Immature natural killer cell (primary cell): Measurements from ENCODE around the gene SNX9. TPM values are rescaled to one million over a fixed set of nuclear protein-coding genes. Genes with fewer than 3 reads are reported as not detected.
"Not testable (repeated sequence)": the region's sequence is repeated elsewhere in the genome, so short reads cannot be mapped to it uniquely, and the experiment has no call there.

ENCODE experiments used
- DNase-seq, 3 donors: peaks; one replicate each; pipeline ENCODE4 v3.0.0; 2022; ENCODE audit warnings: mixed read lengths in 1 of 3
- H3K27ac Mint-ChIP-seq, 6 donors: one replicate each; pipeline ENCODE4 v1.8.0; 2020; ENCODE audit warnings: mixed read lengths in 6 of 6, mild to moderate bottlenecking in 5 of 6, inconsistent platforms in 4 of 6, moderate library complexity in 3 of 6
- H3K27me3 Mint-ChIP-seq, 3 donors: one replicate each; pipeline ENCODE4 v1.8.0; 2020 to 2021; ENCODE audit warnings: low read depth in 3 of 3, mild to moderate bottlenecking in 3 of 3, mixed read lengths in 3 of 3, moderate library complexity in 3 of 3, inconsistent platforms in 1 of 3
- H3K36me3 Mint-ChIP-seq, 3 donors: one replicate each; pipeline ENCODE4 v1.8.0; 2020; ENCODE audit warnings: mixed read lengths in 3 of 3, inconsistent platforms in 2 of 3, mild to moderate bottlenecking in 2 of 3
- H3K4me1 Mint-ChIP-seq, 2 donors: one replicate each; pipeline ENCODE4 v1.8.0; 2020; ENCODE audit warnings: inconsistent platforms in 2 of 2, mild to moderate bottlenecking in 2 of 2, mixed read lengths in 2 of 2, moderate library complexity in 1 of 2
- H3K4me3 Mint-ChIP-seq, 5 donors: one replicate each; pipeline ENCODE4 v1.8.0; 2020; ENCODE audit warnings: mild to moderate bottlenecking in 5 of 5, mixed read lengths in 5 of 5, inconsistent platforms in 3 of 5, moderate library complexity in 3 of 5
- H3K9me3 Mint-ChIP-seq, 6 donors: one replicate each; pipeline ENCODE4 v1.8.0; 2020; ENCODE audit warnings: mild to moderate bottlenecking in 6 of 6, mixed read lengths in 6 of 6, inconsistent platforms in 4 of 6, moderate library complexity in 3 of 6
- polyA plus RNA-seq, 3 donors: library from polyadenylated mRNA; unstranded; fragments of 300-500 nt; fragmentation: Illumina TruSeq; gene quantifications; one replicate each; pipeline ENCODE4 v1.2.3, GENCODE V29; 2021

The SNX9 gene
- polyA plus RNA-seq, 3 donors from 2014 or later: 3.4 to 6.7 (median 5.5) TPM

GRCh38 chr6:157831018-157831369 lies 7.9 kb downstream of the SNX9 start:
- Mint-ChIP-seq H3K27me3 (peaks cover 3 to 11% (median 7%) of the 10 kb centered on the region in 3 donors), H3K27ac (no peak overlapping the region), H3K4me1 (peaks cover 31 to 34% of the 10 kb centered on the region in 2 donors), H3K4me3 (no peak overlapping the region), H3K36me3 (no peaks in the 10 kb centered on the region), H3K9me3 (peaks cover 0 to 1% (median 0%) of the 10 kb centered on the region in 6 donors)
- no peak for DNase-seq

- peaks cover 6 to 11% (median 7%) of the 10 kb centered on the region in 3 donors for H3K27me3 Mint-ChIP-seq
- H3K4me3 Mint-ChIP-seq: no peak overlapping the region
- no peaks in the 10 kb centered on the region for H3K36me3 Mint-ChIP-seq
- no peak for DNase-seq
- H3K4me1 Mint-ChIP-seq: peaks cover 31 to 37% of the 10 kb centered on the region in 2 donors
- no peak overlapping the region for H3K27ac Mint-ChIP-seq
- peaks cover 0 to 1% (median 0%) of the 10 kb centered on the region in 6 donors for H3K9me3 Mint-ChIP-seq
Observed at GRCh38 chr6:157831424-157832249, 8.6 kb downstream of the SNX9 start.

GRCh38 chr6:157832250-157832967 lies 9.4 kb downstream of the SNX9 start:
- peaks cover 0 to 1% (median 0%) of the 10 kb centered on the region in 6 donors for H3K9me3 Mint-ChIP-seq
- H3K27me3 Mint-ChIP-seq: peaks cover 6 to 11% (median 7%) of the 10 kb centered on the region in 3 donors
- H3K4me3 Mint-ChIP-seq: no peak overlapping the region
- H3K27ac Mint-ChIP-seq: no peak overlapping the region
- peaks cover 31 to 37% of the 10 kb centered on the region in 2 donors for H3K4me1 Mint-ChIP-seq
- no peaks in the 10 kb centered on the region for H3K36me3 Mint-ChIP-seq
- DNase-seq: no peak

GRCh38 chr6:157834549-157834948 lies 11.5 kb downstream of the SNX9 start:
- no peak for DNase-seq
- H3K4me3 Mint-ChIP-seq: no peak overlapping the region
- peaks cover 5 to 11% (median 6%) of the 10 kb centered on the region in 3 donors for H3K27me3 Mint-ChIP-seq
- peaks cover 0 to 1% (median 0%) of the 10 kb centered on the region in 6 donors for H3K9me3 Mint-ChIP-seq
- peaks cover 31 to 37% of the 10 kb centered on the region in 2 donors for H3K4me1 Mint-ChIP-seq
- no peak overlapping the region for H3K27ac Mint-ChIP-seq
- H3K36me3 Mint-ChIP-seq: no peaks in the 10 kb centered on the region

- peaks cover 5 to 6% (median 6%) of the 10 kb centered on the region in 3 donors for H3K27me3 Mint-ChIP-seq
- DNase-seq: no peak
- H3K4me3 Mint-ChIP-seq: no peak overlapping the region
- no peak overlapping the region for H3K27ac Mint-ChIP-seq
- peaks cover 0 to 1% (median 0%) of the 10 kb centered on the region in 6 donors for H3K9me3 Mint-ChIP-seq
- H3K4me1 Mint-ChIP-seq: peaks cover 5 to 14% of the 10 kb centered on the region in 2 donors
- peaks cover 0 to 3% (median 0%) of the 10 kb centered on the region in 3 donors for H3K36me3 Mint-ChIP-seq
Observed at GRCh38 chr6:157838718-157839430, 15.8 kb downstream of the SNX9 start.

DNA sequence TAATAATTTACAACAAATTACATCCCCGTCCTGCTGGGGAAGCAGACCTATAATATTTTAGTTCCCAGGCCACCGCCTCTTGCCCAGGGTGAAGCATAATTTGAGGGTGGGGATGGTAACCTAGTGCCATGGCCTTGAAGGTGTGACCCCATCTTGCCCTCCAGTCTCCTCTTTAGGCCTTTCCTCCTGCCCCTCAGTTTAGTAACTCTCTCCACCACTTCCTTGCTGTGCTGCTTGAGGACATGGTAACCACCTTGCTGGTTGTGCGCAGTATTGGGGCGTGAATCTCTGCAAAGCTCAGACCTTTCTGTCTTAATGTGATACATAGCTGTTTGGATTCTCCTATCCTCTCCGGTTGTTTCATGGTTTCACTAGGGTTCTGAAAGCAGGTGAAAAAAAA lies 16.6 kb downstream of the SNX9 start:
- Mint-ChIP-seq H3K36me3 (peaks cover 0 to 3% (median 0%) of the 10 kb centered on the region in 3 donors), H3K27ac (no peak overlapping the region), H3K9me3 (no peaks in the 10 kb centered on the region), H3K4me3 (no peak overlapping the region), H3K4me1 (peaks cover 5 to 14% of the 10 kb centered on the region in 2 donors), H3K27me3 (peaks cover 5 to 6% (median 6%) of the 10 kb centered on the region in 3 donors)
- DNase-seq: no peak

DNA sequence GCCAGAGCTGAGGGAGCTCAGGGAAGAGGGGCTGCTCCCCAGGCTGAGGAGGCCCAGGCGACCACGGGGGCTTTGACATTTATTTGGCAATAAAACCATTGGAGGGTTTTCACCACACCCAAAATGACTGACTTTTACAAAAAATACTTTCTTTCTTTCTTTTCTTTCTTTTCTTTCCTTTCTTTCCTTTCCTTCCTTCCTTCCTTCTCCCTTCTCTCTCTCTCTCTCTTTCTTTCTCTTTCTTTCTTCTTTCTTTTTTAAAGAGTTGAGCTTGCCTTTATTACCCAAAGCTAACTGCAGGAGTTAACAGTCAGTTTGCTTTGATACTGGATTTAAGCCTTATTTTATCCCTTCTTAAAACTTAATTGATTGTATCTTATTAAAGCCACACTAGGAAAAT lies 17.2 kb downstream of the SNX9 start:
- H3K9me3 Mint-ChIP-seq: no peaks in the 10 kb centered on the region
- H3K4me3 Mint-ChIP-seq: no peak overlapping the region
- no peak for DNase-seq
- peaks cover 0 to 3% (median 0%) of the 10 kb centered on the region in 3 donors for H3K36me3 Mint-ChIP-seq
- H3K27ac Mint-ChIP-seq: no peak overlapping the region
- H3K27me3 Mint-ChIP-seq: peaks cover 5 to 6% (median 6%) of the 10 kb centered on the region in 3 donors
- peaks cover 5 to 13% of the 10 kb centered on the region in 2 donors for H3K4me1 Mint-ChIP-seq

- Mint-ChIP-seq H3K36me3 (peaks cover 0 to 3% (median 0%) of the 10 kb centered on the region in 3 donors), H3K4me3 (no peak overlapping the region), H3K27ac (no peak overlapping the region), H3K9me3 (no peaks in the 10 kb centered on the region), H3K27me3 (peaks cover 2 to 4% (median 3%) of the 10 kb centered on the region in 3 donors), H3K4me1 (peaks cover 5 to 11% of the 10 kb centered on the region in 2 donors)
- no peak for DNase-seq
Observed at GRCh38 chr6:157840776-157841175, 17.7 kb downstream of the SNX9 start.

DNA sequence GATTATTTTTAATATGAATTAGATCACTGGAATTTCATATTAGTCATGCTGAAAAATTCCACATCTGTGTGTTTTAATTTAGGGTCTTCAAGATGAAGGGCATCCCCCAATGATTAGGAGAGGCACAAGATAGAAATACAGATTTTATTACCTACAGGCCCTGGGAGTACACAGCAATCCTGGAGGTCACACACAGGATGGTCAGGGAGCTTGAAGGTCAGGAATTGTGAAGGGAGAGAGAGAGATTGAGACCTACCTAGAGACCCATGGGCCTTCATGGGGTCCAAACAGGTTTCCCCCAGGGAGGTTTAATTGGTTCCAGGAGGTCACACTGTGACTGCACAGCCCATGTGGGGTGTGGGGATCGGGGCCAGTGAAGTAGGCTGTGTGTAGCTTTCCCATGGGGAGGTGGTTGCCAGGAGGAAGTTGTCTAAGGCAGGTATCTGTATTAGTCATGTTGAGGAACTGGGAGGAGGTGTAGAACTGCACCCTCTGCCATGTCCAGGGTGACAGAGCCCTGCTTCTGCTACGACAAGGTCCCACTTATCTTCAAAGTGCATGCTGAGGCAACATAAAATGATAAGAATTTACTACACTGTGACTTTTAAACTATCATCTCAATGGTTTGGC lies 18.3 kb downstream of the SNX9 start:
- Mint-ChIP-seq H3K9me3 (no peaks in the 10 kb centered on the region), H3K27ac (no peak overlapping the region), H3K27me3 (peaks cover 2 to 3% (median 3%) of the 10 kb centered on the region in 3 donors), H3K36me3 (peaks cover 0 to 3% (median 0%) of the 10 kb centered on the region in 3 donors), H3K4me1 (peaks cover 5 to 10% of the 10 kb centered on the region in 2 donors), H3K4me3 (no peak overlapping the region)
- DNase-seq: no peak

DNA sequence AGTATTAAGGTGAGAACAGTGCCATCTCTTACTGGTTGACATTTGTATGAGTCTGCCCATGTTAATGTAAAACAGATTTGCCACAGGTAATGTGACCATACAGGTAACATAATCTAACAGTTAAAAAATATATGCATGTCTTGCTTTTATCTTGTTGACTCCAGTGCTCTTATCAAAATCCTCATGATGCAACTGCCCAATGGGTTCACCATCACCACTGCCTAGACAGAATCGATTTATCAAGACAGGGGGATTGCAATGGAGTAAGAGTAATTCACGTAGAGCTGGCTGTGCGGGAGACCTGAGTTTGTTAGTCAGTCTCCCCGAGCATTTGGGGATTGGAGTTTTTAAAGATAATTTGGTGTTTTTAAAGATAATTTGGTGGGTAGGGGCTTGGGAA lies 19.2 kb downstream of the SNX9 start:
- no peak overlapping the region for H3K4me3 Mint-ChIP-seq
- H3K27ac Mint-ChIP-seq: no peak overlapping the region
- H3K9me3 Mint-ChIP-seq: no peaks in the 10 kb centered on the region
- H3K27me3 Mint-ChIP-seq: peaks cover 2 to 3% (median 2%) of the 10 kb centered on the region in 3 donors
- no peak for DNase-seq
- peaks cover 0 to 3% (median 0%) of the 10 kb centered on the region in 3 donors for H3K36me3 Mint-ChIP-seq
- peaks cover 5 to 10% of the 10 kb centered on the region in 2 donors for H3K4me1 Mint-ChIP-seq

- H3K4me3 Mint-ChIP-seq, H3K4me1 Mint-ChIP-seq, H3K27ac Mint-ChIP-seq, H3K36me3 Mint-ChIP-seq, H3K27me3 Mint-ChIP-seq, H3K9me3 Mint-ChIP-seq, DNase-seq: not testable (repeated sequence)
Observed at GRCh38 chr6:157844196-157844595, 21.1 kb downstream of the SNX9 start.

DNA sequence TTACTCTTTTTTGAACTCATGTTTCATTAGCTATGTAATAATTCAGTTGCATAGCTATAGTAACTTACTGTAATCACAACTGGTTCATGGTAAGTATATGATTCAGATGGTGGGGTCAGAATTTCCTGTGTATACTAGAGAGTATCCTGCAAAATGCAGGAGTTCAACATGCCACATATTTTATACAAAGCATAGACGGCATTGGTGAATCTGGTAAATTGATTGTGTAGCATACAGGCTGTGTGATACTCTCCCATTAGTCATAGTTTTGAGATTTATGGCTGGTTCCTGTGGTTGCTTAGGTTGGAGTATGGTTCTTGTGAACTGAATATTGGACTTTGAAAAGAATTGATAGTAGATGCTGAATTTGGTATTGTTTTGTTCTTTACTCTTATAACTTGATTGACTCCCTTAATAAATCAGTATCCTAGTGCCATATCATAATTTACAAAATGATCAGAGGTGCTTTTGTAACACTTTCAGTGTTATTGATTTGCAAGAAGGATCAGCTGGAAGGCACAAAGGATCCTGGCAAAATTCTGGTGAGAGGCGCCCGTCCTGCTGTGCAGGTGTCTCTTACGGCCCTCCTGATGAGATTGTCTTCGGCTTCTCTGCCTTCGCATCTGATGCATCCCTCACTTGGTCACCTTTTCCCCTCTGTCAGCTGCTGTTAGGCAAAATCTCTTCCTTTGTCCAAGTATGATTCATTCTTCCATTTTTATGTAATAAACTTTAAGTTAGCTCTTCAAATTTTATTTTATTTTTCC lies 22.6 kb downstream of the SNX9 start:
- peaks cover 5 to 15% of the 10 kb centered on the region in 2 donors for H3K4me1 Mint-ChIP-seq
- no peak overlapping the region for H3K27ac Mint-ChIP-seq
- DNase-seq: no peak
- peaks cover 0 to 6% (median 4%) of the 10 kb centered on the region in 3 donors for H3K36me3 Mint-ChIP-seq
- no peak overlapping the region for H3K4me3 Mint-ChIP-seq
- peaks cover 0 to 2% (median 0%) of the 10 kb centered on the region in 6 donors for H3K9me3 Mint-ChIP-seq
- peaks cover 4 to 5% (median 5%) of the 10 kb centered on the region in 3 donors for H3K27me3 Mint-ChIP-seq
